ENCODE data around the gene SART1. TPM values are rescaled to one million over a fixed set of nuclear protein-coding genes. Genes with fewer than 3 reads are reported as not detected.

The SART1 gene
- total RNA-seq, 1 experiment from 2014 or later: 240 TPM

DNA sequence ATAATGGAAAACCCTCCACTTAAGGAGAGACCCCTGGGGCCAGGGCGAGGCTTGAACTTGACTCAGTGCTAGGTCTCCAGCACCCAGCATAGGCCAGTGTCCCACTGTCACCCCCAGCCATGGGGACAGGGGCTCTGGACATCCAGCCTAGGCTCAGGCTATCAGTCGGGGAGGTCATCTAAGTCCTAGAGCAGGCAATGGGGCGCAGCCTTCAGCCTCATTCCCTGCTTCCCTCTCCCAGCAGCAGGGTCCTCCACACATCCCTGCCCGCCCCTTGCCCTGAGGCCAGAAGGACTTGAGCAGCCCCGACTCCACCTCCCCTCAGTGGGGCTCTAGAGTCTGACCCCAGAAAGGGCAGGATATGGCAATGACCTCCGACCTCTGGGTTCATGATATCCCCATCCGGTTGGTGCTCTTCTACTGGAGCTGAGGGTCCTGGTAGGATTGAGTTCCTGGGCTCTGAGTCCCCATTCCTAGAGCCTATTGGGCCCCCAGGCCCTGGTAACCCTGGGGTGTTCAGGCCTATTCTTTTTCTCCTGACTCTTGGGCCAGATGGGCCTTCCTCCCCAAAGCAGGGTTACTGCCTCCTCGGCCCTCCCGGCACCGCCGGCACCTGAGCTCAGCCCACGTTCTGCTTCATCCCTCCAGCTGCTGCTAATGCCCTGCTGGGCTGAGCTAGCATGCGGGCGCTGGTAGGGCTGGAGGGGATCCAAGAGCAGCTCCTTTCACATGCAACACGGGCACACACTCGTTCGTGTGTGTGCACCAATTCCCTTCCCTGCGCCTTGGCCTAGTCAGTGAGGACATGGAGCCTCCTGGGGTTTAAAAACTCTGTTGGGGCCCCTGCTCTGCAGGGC lies 54.6 kb downstream of the SART1 start:
- BruUV-seq (replicated peaks): no TSS peak
- Histone ChIP-seq H2AFZ (ENCODE audit: low read length) (no peak overlapping the region), H3K4me3 (ENCODE audit: low read length) (no peak overlapping the region), H3K9ac (ENCODE audit: low read length) (no peak overlapping the region), H3K9me2 (replicated peaks; ENCODE audit: low read length) (no peaks in the 10 kb centered on the region), H3K4me1 (ENCODE audit: insufficient read depth, low read length) (peaks cover 43% of the 10 kb centered on the region), H3K9me3 (ENCODE audit: low read length) (no peaks in the 10 kb centered on the region), H3K27ac (ENCODE audit: low read length) (no peak overlapping the region), H3K79me2 (ENCODE audit: low read length) (no peaks in the 10 kb centered on the region), H3K4me2 (ENCODE audit: low read length) (peak overlapping the region; percentile 1; the same call in 1 of the 2 replicates), H3K36me3 (ENCODE audit: low read depth, low read length) (no peaks in the 10 kb centered on the region), H3F3A (ENCODE audit: low read length, unreplicated experiment) (no peaks in the 10 kb centered on the region), H4K20me1 (ENCODE audit: low read length) (no peaks in the 10 kb centered on the region), H3K27me3 (ENCODE audit: low read length) (no peaks in the 10 kb centered on the region)
- ChIA-PET POLR2A (ENCODE audit: unreplicated experiment) (no interaction called here), CTCF (no interaction called here)
- TF ChIP-seq EZH2 (IDR thresholded peaks at IDR 0.05; ENCODE audit: low read length, unreplicated experiment) (no peak), EZH2phosphoT487 (IDR thresholded peaks at IDR 0.05; ENCODE audit: borderline replicate concordance, low read length) (no peak)
- TF ChIP-seq, protein P1, sequence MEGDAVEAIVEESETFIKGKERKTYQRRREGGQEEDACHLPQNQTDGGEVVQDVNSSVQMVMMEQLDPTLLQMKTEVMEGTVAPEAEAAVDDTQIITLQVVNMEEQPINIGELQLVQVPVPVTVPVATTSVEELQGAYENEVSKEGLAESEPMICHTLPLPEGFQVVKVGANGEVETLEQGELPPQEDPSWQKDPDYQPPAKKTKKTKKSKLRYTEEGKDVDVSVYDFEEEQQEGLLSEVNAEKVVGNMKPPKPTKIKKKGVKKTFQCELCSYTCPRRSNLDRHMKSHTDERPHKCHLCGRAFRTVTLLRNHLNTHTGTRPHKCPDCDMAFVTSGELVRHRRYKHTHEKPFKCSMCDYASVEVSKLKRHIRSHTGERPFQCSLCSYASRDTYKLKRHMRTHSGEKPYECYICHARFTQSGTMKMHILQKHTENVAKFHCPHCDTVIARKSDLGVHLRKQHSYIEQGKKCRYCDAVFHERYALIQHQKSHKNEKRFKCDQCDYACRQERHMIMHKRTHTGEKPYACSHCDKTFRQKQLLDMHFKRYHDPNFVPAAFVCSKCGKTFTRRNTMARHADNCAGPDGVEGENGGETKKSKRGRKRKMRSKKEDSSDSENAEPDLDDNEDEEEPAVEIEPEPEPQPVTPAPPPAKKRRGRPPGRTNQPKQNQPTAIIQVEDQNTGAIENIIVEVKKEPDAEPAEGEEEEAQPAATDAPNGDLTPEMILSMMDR (conservative IDR thresholded peaks at IDR 0.05; ENCODE audit: low read depth, low read length): no peak
- intact Hi-C loops (cut with micrococcal nuclease): no loop called here
- DNase-seq (no peak), ATAC-seq (no peak)

- ChIA-PET CTCF (interaction anchor here (0.6 kb wide), 1 partner anchor 28 kb away, joined by 4 read pairs; no protein-coding TSS in a partner anchor), POLR2A (ENCODE audit: unreplicated experiment) (no interaction called here)
- no peak for ATAC-seq
Measured at GRCh38 chr11:66016793-66017177, 55.3 kb downstream of the SART1 start.

More at GRCh38 chr11:66016793-66017177, 55.3 kb downstream of the SART1 start:
- Histone ChIP-seq H4K20me1 (ENCODE audit: low read length) (no peaks in the 10 kb centered on the region), H3K27ac (ENCODE audit: low read length) (no peak overlapping the region), H3K79me2 (ENCODE audit: low read length) (no peaks in the 10 kb centered on the region), H3F3A (ENCODE audit: low read length, unreplicated experiment) (no peaks in the 10 kb centered on the region), H3K9me2 (replicated peaks; ENCODE audit: low read length) (no peaks in the 10 kb centered on the region), H3K4me2 (ENCODE audit: low read length) (no peak overlapping the region), H3K9ac (ENCODE audit: low read length) (no peak overlapping the region), H2AFZ (ENCODE audit: low read length) (no peak overlapping the region), H3K4me1 (ENCODE audit: insufficient read depth, low read length) (peaks cover 45% of the 10 kb centered on the region), H3K36me3 (ENCODE audit: low read depth, low read length) (no peaks in the 10 kb centered on the region), H3K27me3 (ENCODE audit: low read length) (no peaks in the 10 kb centered on the region), H3K9me3 (ENCODE audit: low read length) (no peaks in the 10 kb centered on the region), H3K4me3 (ENCODE audit: low read length) (no peak overlapping the region)
- TF ChIP-seq EZH2 (IDR thresholded peaks at IDR 0.05; ENCODE audit: low read length, unreplicated experiment) (no peak), EZH2phosphoT487 (IDR thresholded peaks at IDR 0.05; ENCODE audit: borderline replicate concordance, low read length) (no peak)
- TF ChIP-seq, protein P1 (conservative IDR thresholded peaks at IDR 0.05; ENCODE audit: low read depth, low read length): no peak
- intact Hi-C loops (cut with micrococcal nuclease): no loop called here
- DNase-seq: no peak
- no TSS peak for BruUV-seq (replicated peaks)
